ENCODE measurements around the gene SPO11.

SPO11 gene

GRCh38 chr20:57325632-57326356 is 3.8 kb upstream of the SPO11 start:
- Histone ChIP-seq H3K9me3 (ENCODE audit: insufficient read depth, low read length) (no peaks in the 10 kb centered on the region), H3K36me3 (ENCODE audit: insufficient read depth, insufficient read length, low read length) (no peaks in the 10 kb centered on the region), H3K9ac (ENCODE audit: insufficient read length, low read depth) (no peak overlapping the region), H3K27me3 (ENCODE audit: insufficient read depth, insufficient read length) (peaks cover 4% of the 10 kb centered on the region), H3K4me1 (ENCODE audit: insufficient read depth, insufficient read length) (peaks cover 16% of the 10 kb centered on the region), H3K4me3 (ENCODE audit: insufficient read length, low read depth) (no peak overlapping the region)
- TF ChIP-seq SUZ12 (IDR thresholded peaks at IDR 0.05; ENCODE audit: extremely low read depth, insufficient read depth, insufficient read length): no peak
- TF ChIP-seq ZNF274 (IDR thresholded peaks at IDR 0.05; ENCODE audit: low read depth, low read length): no peak
- no peak for TF ChIP-seq YY1 (IDR thresholded peaks at IDR 0.05; ENCODE audit: insufficient read depth, insufficient read length)
- no peak for DNase-seq (ENCODE audit: low read depth, low spot score)

- Histone ChIP-seq H3K4me3 (ENCODE audit: insufficient read length, low read depth) (no peak overlapping the region), H3K36me3 (ENCODE audit: insufficient read depth, insufficient read length, low read length) (no peaks in the 10 kb centered on the region), H3K9ac (ENCODE audit: insufficient read length, low read depth) (no peak overlapping the region), H3K9me3 (ENCODE audit: insufficient read depth, low read length) (no peaks in the 10 kb centered on the region), H3K27me3 (ENCODE audit: insufficient read depth, insufficient read length) (no peaks in the 10 kb centered on the region), H3K4me1 (ENCODE audit: insufficient read depth, insufficient read length) (peaks cover 16% of the 10 kb centered on the region)
- TF ChIP-seq SUZ12 (IDR thresholded peaks at IDR 0.05; ENCODE audit: extremely low read depth, insufficient read depth, insufficient read length): no peak
- no peak for TF ChIP-seq ZNF274 (IDR thresholded peaks at IDR 0.05; ENCODE audit: low read depth, low read length)
- no peak for TF ChIP-seq YY1 (IDR thresholded peaks at IDR 0.05; ENCODE audit: insufficient read depth, insufficient read length)
- DNase-seq (ENCODE audit: low read depth, low spot score): peak; percentile 36
Measured at GRCh38 chr20:57326667-57327455, 2.7 kb upstream of the SPO11 start.

DNA sequence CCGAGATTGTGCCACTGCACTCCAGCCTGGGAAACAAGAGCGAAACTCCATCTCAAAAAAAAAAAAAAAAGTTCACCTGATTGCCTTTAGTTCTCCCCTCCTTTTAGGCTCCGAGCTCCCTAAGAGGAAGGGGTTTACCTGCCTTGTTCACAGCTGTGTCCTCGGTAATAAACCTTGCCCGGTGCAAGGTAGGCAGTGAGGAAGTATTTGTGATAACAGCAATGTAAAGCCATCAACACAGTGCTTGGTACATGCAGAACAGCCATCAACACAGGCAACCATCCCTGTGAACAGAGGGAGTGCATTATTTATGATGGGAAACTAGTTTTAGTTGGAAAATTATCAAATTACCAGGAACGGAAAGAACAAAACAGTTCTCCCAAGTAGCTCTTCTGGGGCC is 1.8 kb upstream of the SPO11 start:
- H3K27me3 ChIP-seq (ENCODE audit: insufficient read depth, insufficient read length): no peaks in the 10 kb centered on the region
- H3K4me1 ChIP-seq (ENCODE audit: insufficient read depth, insufficient read length): peaks cover 16% of the 10 kb centered on the region

GRCh38 chr20:57330998-57331397 is 1.4 kb downstream of the SPO11 start:
- H3K9ac ChIP-seq (ENCODE audit: insufficient read length, low read depth): no peak overlapping the region
- no peak for DNase-seq (ENCODE audit: low read depth, low spot score)
- H3K9me3 ChIP-seq (ENCODE audit: insufficient read depth, low read length): no peaks in the 10 kb centered on the region
- no peaks in the 10 kb centered on the region for H3K36me3 ChIP-seq (ENCODE audit: insufficient read depth, insufficient read length, low read length)
- peaks cover 12% of the 10 kb centered on the region for H3K4me1 ChIP-seq (ENCODE audit: insufficient read depth, insufficient read length)
- H3K27me3 ChIP-seq (ENCODE audit: insufficient read depth, insufficient read length): no peaks in the 10 kb centered on the region
- H3K4me3 ChIP-seq (ENCODE audit: insufficient read length, low read depth): no peak overlapping the region
- TF ChIP-seq ZNF274 (IDR thresholded peaks at IDR 0.05; ENCODE audit: low read depth, low read length) (no peak), SUZ12 (IDR thresholded peaks at IDR 0.05; ENCODE audit: extremely low read depth, insufficient read depth, insufficient read length) (no peak), YY1 (IDR thresholded peaks at IDR 0.05; ENCODE audit: insufficient read depth, insufficient read length) (no peak)

More for the DNA sequence above, 1.8 kb upstream of the SPO11 start:
- Histone ChIP-seq H3K9me3 (ENCODE audit: insufficient read depth, low read length) (no peaks in the 10 kb centered on the region), H3K4me3 (ENCODE audit: insufficient read length, low read depth) (no peak overlapping the region), H3K36me3 (ENCODE audit: insufficient read depth, insufficient read length, low read length) (no peaks in the 10 kb centered on the region), H3K9ac (ENCODE audit: insufficient read length, low read depth) (no peak overlapping the region)
- DNase-seq (ENCODE audit: low read depth, low spot score): no peak
- TF ChIP-seq ZNF274 (IDR thresholded peaks at IDR 0.05; ENCODE audit: low read depth, low read length) (no peak), SUZ12 (IDR thresholded peaks at IDR 0.05; ENCODE audit: extremely low read depth, insufficient read depth, insufficient read length) (no peak), YY1 (IDR thresholded peaks at IDR 0.05; ENCODE audit: insufficient read depth, insufficient read length) (no peak)

- H3K36me3 ChIP-seq (ENCODE audit: insufficient read depth, insufficient read length, low read length): no peaks in the 10 kb centered on the region
- peaks cover 4% of the 10 kb centered on the region for H3K4me1 ChIP-seq (ENCODE audit: insufficient read depth, insufficient read length)
- H3K27me3 ChIP-seq (ENCODE audit: insufficient read depth, insufficient read length): no peaks in the 10 kb centered on the region
- no peak overlapping the region for H3K4me3 ChIP-seq (ENCODE audit: insufficient read length, low read depth)
- DNase-seq (ENCODE audit: low read depth, low spot score): no peak
- H3K9ac ChIP-seq (ENCODE audit: insufficient read length, low read depth): no peak overlapping the region
- TF ChIP-seq ZNF274 (IDR thresholded peaks at IDR 0.05; ENCODE audit: low read depth, low read length): no peak
- TF ChIP-seq YY1 (IDR thresholded peaks at IDR 0.05; ENCODE audit: insufficient read depth, insufficient read length): no peak
- no peak for TF ChIP-seq SUZ12 (IDR thresholded peaks at IDR 0.05; ENCODE audit: extremely low read depth, insufficient read depth, insufficient read length)
- H3K9me3 ChIP-seq (ENCODE audit: insufficient read depth, low read length): no peaks in the 10 kb centered on the region
Measured at GRCh38 chr20:57332105-57333089, 2.8 kb downstream of the SPO11 start.

DNA sequence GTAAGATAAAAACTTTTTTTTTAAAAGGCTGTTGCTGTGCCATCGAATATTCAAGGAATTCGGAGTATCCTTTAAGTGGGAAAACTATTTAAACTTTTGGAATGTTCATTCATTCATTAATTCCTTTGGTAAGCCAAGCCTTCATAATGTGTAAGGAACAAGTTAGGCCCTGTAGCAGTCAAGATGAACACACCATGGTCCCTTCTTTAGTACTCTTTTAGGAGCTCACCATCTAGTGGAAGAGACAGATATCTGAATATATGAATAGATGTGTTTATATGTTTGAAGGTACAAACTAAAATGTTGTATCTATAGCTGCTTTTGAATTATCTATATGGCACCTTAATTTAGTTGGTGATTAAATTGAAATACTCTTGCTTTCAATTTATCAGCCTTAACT is 5.8 kb downstream of the SPO11 start:
- no peaks in the 10 kb centered on the region for H3K9me3 ChIP-seq (ENCODE audit: insufficient read depth, low read length)
- no peaks in the 10 kb centered on the region for H3K4me1 ChIP-seq (ENCODE audit: insufficient read depth, insufficient read length)
- H3K9ac ChIP-seq (ENCODE audit: insufficient read length, low read depth): no peak overlapping the region
- no peak for DNase-seq (ENCODE audit: low read depth, low spot score)
- no peaks in the 10 kb centered on the region for H3K27me3 ChIP-seq (ENCODE audit: insufficient read depth, insufficient read length)
- no peaks in the 10 kb centered on the region for H3K36me3 ChIP-seq (ENCODE audit: insufficient read depth, insufficient read length, low read length)
- TF ChIP-seq YY1 (IDR thresholded peaks at IDR 0.05; ENCODE audit: insufficient read depth, insufficient read length) (no peak), ZNF274 (IDR thresholded peaks at IDR 0.05; ENCODE audit: low read depth, low read length) (no peak), SUZ12 (IDR thresholded peaks at IDR 0.05; ENCODE audit: extremely low read depth, insufficient read depth, insufficient read length) (no peak)
- no peak overlapping the region for H3K4me3 ChIP-seq (ENCODE audit: insufficient read length, low read depth)

Data from NT2/D1 (cell line).